Keratinocyte (primary cell): ENCODE data around the gene NHLRC2.

Experiments
- CTCF ChIP-seq, 3 experiments: IDR thresholded peaks in 1 of 3; conservative IDR thresholded peaks in 1 of 3; optimal IDR thresholded peaks in 1 of 3; 2 replicates in 2 of 3; 3 replicates in 1 of 3; pipeline versions ENCODE3 to v1.5.1; 2011; ENCODE audit warnings: low read length in 3 of 3, mild to moderate bottlenecking in 3 of 3, moderate library complexity in 2 of 3, control low read depth in 1 of 3, inconsistent platforms in 1 of 3; ENCODE audit not compliant: insufficient read depth in 2 of 3; ENCODE audit errors: extremely low read depth in 1 of 3
- EZH2 ChIP-seq: IDR thresholded peaks from one replicate; pipeline ENCODE4 v1.6.1; 2012; ENCODE audit warnings: inconsistent platforms, mild to moderate bottlenecking, low read length, moderate library complexity

DNA sequence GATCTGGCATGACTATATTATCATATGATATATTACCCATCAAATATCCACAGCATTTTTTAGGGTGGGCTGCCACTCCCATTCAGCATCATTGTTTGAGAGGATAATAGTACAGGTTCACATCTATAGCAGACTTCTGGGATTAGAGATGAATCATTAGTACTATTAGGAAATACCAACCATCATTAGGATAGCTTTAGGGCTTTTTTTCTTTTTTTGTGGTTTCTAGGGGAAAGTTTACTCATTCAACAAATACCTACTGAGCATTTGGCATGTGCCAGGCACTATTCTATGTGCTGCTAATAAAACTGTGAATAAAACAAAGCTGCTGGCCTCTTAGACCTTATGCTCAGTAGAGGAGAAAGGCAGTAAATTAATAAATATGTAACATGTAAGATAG lies 40.6 kb downstream of the NHLRC2 start:
- TF ChIP-seq CTCF (optimal IDR thresholded peaks at IDR 0.05 in 1 of 3, IDR thresholded peaks at IDR 0.05 in 1 of 3, conservative IDR thresholded peaks at IDR 0.05 in 1 of 3; ENCODE audit: extremely low read depth in 1 of 3, insufficient read depth in 2 of 3, low read length in 3 of 3) = no peak
- no peak for TF ChIP-seq EZH2
